ENCODE measurements around the gene RNF225.

Gene RNF225

GRCh38 chr19:58395979-58396627, 647 bp downstream of the RNF225 start:
- Histone ChIP-seq H3K9me2 (ENCODE audit: low read depth, low read length) (no peaks in the 10 kb centered on the region), H3F3A (ENCODE audit: insufficient read depth, low read length) (no peaks in the 10 kb centered on the region), H3K9ac (ENCODE audit: low read length) (no peak overlapping the region), H2AFZ (ENCODE audit: low read length) (no peak overlapping the region), H3K4me3 (ENCODE audit: low read depth, low read length, poor library complexity, severe bottlenecking) (no peak overlapping the region), H3K4me2 (ENCODE audit: low read length) (no peak overlapping the region), H3K79me2 (ENCODE audit: insufficient read depth, low read length) (no peaks in the 10 kb centered on the region), H3K9me3 (ENCODE audit: low read length) (no peaks in the 10 kb centered on the region), H3K36me3 (ENCODE audit: insufficient read depth, low read length) (peaks cover 49% of the 10 kb centered on the region), H4K20me1 (ENCODE audit: insufficient read depth, low read length) (no peaks in the 10 kb centered on the region), H3K27ac (ENCODE audit: low read depth, low read length, poor library complexity, severe bottlenecking) (no peak overlapping the region), H3K4me1 (ENCODE audit: insufficient read depth, low read length, severe bottlenecking) (peaks cover 6% of the 10 kb centered on the region), H3K27me3 (ENCODE audit: insufficient read depth, low read length) (no peaks in the 10 kb centered on the region)
- TF ChIP-seq, protein P1, sequence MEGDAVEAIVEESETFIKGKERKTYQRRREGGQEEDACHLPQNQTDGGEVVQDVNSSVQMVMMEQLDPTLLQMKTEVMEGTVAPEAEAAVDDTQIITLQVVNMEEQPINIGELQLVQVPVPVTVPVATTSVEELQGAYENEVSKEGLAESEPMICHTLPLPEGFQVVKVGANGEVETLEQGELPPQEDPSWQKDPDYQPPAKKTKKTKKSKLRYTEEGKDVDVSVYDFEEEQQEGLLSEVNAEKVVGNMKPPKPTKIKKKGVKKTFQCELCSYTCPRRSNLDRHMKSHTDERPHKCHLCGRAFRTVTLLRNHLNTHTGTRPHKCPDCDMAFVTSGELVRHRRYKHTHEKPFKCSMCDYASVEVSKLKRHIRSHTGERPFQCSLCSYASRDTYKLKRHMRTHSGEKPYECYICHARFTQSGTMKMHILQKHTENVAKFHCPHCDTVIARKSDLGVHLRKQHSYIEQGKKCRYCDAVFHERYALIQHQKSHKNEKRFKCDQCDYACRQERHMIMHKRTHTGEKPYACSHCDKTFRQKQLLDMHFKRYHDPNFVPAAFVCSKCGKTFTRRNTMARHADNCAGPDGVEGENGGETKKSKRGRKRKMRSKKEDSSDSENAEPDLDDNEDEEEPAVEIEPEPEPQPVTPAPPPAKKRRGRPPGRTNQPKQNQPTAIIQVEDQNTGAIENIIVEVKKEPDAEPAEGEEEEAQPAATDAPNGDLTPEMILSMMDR (IDR thresholded peaks at IDR 0.05; ENCODE audit: low read length) = no peak
- no peak for TF ChIP-seq EZH2 (IDR thresholded peaks at IDR 0.05; ENCODE audit: borderline replicate concordance, low read length)

GRCh38 chr19:58396691-58397532, 1.5 kb downstream of the RNF225 start:
- no peaks in the 10 kb centered on the region for H3F3A ChIP-seq (ENCODE audit: insufficient read depth, low read length)
- no peak overlapping the region for H2AFZ ChIP-seq (ENCODE audit: low read length)
- peaks cover 41% of the 10 kb centered on the region for H3K36me3 ChIP-seq (ENCODE audit: insufficient read depth, low read length)
- no peak overlapping the region for H3K4me3 ChIP-seq (ENCODE audit: low read depth, low read length, poor library complexity, severe bottlenecking)
- H3K9ac ChIP-seq (ENCODE audit: low read length) = no peak overlapping the region
- H3K27ac ChIP-seq (ENCODE audit: low read depth, low read length, poor library complexity, severe bottlenecking) = no peak overlapping the region
- no peaks in the 10 kb centered on the region for H3K9me2 ChIP-seq (ENCODE audit: low read depth, low read length)
- no peaks in the 10 kb centered on the region for H4K20me1 ChIP-seq (ENCODE audit: insufficient read depth, low read length)
- H3K4me2 ChIP-seq (ENCODE audit: low read length) = no peak overlapping the region
- peaks cover 10% of the 10 kb centered on the region for H3K4me1 ChIP-seq (ENCODE audit: insufficient read depth, low read length, severe bottlenecking)
- H3K27me3 ChIP-seq (ENCODE audit: insufficient read depth, low read length) = no peaks in the 10 kb centered on the region
- no peaks in the 10 kb centered on the region for H3K79me2 ChIP-seq (ENCODE audit: insufficient read depth, low read length)
- H3K9me3 ChIP-seq (ENCODE audit: low read length) = no peaks in the 10 kb centered on the region
- TF ChIP-seq, protein P1 (IDR thresholded peaks at IDR 0.05; ENCODE audit: low read length) = no peak
- TF ChIP-seq EZH2 (IDR thresholded peaks at IDR 0.05; ENCODE audit: borderline replicate concordance, low read length) = no peak

GRCh38 chr19:58397533-58398037, 2.1 kb downstream of the RNF225 start:
- Histone ChIP-seq H3K27ac (ENCODE audit: low read depth, low read length, poor library complexity, severe bottlenecking) (no peak overlapping the region), H3K9me3 (ENCODE audit: low read length) (no peaks in the 10 kb centered on the region), H3K36me3 (ENCODE audit: insufficient read depth, low read length) (peaks cover 34% of the 10 kb centered on the region), H3K4me1 (ENCODE audit: insufficient read depth, low read length, severe bottlenecking) (peaks cover 16% of the 10 kb centered on the region), H4K20me1 (ENCODE audit: insufficient read depth, low read length) (no peaks in the 10 kb centered on the region), H2AFZ (ENCODE audit: low read length) (no peak overlapping the region), H3K9ac (ENCODE audit: low read length) (no peak overlapping the region), H3K4me2 (ENCODE audit: low read length) (no peak overlapping the region), H3K4me3 (ENCODE audit: low read depth, low read length, poor library complexity, severe bottlenecking) (no peak overlapping the region), H3F3A (ENCODE audit: insufficient read depth, low read length) (no peaks in the 10 kb centered on the region), H3K27me3 (ENCODE audit: insufficient read depth, low read length) (no peaks in the 10 kb centered on the region), H3K9me2 (ENCODE audit: low read depth, low read length) (no peaks in the 10 kb centered on the region), H3K79me2 (ENCODE audit: insufficient read depth, low read length) (no peaks in the 10 kb centered on the region)
- TF ChIP-seq, protein P1 (IDR thresholded peaks at IDR 0.05; ENCODE audit: low read length) = no peak
- TF ChIP-seq EZH2 (IDR thresholded peaks at IDR 0.05; ENCODE audit: borderline replicate concordance, low read length) = no peak
